Activated naive CD8-positive, alpha-beta T cell (primary cell): ENCODE measurements around the gene LRMDA.

Experiments used
- H3K27ac Mint-ChIP-seq: one replicate; pipeline ENCODE4 v1.8.0; 2021; ENCODE audit warnings: mixed read lengths
- H3K27me3 Mint-ChIP-seq: one replicate; pipeline ENCODE4 v1.8.0; 2021; ENCODE audit warnings: mixed read lengths
- H3K36me3 Mint-ChIP-seq: one replicate; pipeline ENCODE4 v1.8.0; 2021; ENCODE audit warnings: mixed read lengths
- H3K4me1 Mint-ChIP-seq: one replicate; pipeline ENCODE4 v1.8.0; 2021; ENCODE audit warnings: low read depth, mixed read lengths
- H3K4me3 Mint-ChIP-seq: one replicate; pipeline ENCODE4 v1.8.0; 2021; ENCODE audit warnings: mild to moderate bottlenecking, mixed read lengths
- H3K9me3 Mint-ChIP-seq: one replicate; pipeline ENCODE4 v1.8.0; 2021; ENCODE audit warnings: low read depth, mixed read lengths

The LRMDA gene

DNA sequence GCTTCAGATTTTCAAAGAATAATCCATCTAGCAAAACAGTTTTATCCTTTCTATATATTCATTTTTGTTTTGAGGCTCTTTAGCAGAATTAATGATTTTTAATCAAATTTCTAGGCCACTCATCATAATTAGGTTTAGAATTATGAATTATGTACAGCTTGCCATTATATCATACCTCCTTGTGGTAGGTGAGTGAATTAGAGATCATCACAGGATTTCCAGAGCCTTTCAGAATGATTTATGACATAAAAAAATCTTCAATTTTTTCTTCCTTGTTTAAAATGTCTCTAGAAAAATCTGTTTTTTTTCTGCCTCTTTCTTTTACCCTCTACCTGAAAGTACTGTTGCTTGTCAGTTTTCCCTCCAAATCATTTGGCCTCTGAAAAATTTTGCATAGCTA is 433.3 kb downstream of the LRMDA start:
- Mint-ChIP-seq H3K4me1 (no peaks in the 10 kb centered on the region), H3K9me3 (no peaks in the 10 kb centered on the region), H3K27ac (no peak overlapping the region), H3K27me3 (peaks cover 2% of the 10 kb centered on the region), H3K4me3 (no peak overlapping the region), H3K36me3 (no peaks in the 10 kb centered on the region)

GRCh38 chr10:75865413-75866299 is 434.2 kb downstream of the LRMDA start:
- no peak overlapping the region for H3K27ac Mint-ChIP-seq
- no peak overlapping the region for H3K4me3 Mint-ChIP-seq
- no peaks in the 10 kb centered on the region for H3K4me1 Mint-ChIP-seq
- H3K36me3 Mint-ChIP-seq = no peaks in the 10 kb centered on the region
- H3K27me3 Mint-ChIP-seq = peaks cover 2% of the 10 kb centered on the region
- no peaks in the 10 kb centered on the region for H3K9me3 Mint-ChIP-seq

- Mint-ChIP-seq H3K4me1 (no peaks in the 10 kb centered on the region), H3K9me3 (no peaks in the 10 kb centered on the region), H3K4me3 (no peak overlapping the region), H3K27me3 (peaks cover 2% of the 10 kb centered on the region), H3K36me3 (no peaks in the 10 kb centered on the region), H3K27ac (no peak overlapping the region)
Measured at GRCh38 chr10:75866300-75866625, 434.8 kb downstream of the LRMDA start.

DNA sequence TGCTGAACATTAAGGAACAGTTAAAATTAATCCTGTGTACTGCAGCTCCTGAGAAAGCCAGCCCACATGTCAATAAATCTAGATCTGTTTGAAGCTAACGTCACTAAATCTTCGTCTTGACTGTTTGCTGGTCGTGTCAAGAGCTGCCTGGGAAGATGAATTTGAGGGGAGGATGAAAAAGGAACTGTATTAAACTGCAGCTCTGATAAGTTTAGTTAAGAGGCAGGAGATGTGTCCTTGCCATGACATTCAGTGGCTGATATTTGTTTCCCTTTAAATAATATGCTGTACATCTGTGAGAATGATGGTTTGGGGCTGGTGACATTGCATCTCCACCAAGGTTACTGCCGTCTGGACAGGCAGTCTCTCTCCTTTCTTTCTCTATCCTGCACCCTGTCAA is 435.3 kb downstream of the LRMDA start:
- Mint-ChIP-seq H3K4me1 (no peaks in the 10 kb centered on the region), H3K36me3 (no peaks in the 10 kb centered on the region), H3K27me3 (peaks cover 2% of the 10 kb centered on the region), H3K9me3 (no peaks in the 10 kb centered on the region), H3K4me3 (no peak overlapping the region), H3K27ac (no peak overlapping the region)

DNA sequence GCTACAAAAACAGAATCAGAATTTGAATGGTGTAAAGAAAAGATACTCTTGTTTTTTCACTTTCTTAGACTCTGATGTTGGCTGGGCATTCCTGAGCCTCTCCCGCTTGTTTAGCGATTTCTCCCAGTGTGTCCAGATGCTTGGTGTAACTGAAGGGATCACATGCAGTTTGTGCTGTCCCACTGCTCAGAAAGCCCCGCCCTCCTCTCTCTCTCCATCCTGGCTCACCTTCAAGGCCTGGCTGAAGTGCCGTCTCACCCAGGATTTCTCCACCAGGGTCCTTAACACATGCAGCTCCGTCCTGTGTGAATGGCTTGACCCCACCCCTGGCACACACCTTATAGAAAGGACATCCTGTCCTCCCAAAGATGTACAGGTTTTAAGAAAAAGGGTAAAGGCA is 437.1 kb downstream of the LRMDA start:
- peaks cover 2% of the 10 kb centered on the region for H3K27me3 Mint-ChIP-seq
- no peak overlapping the region for H3K27ac Mint-ChIP-seq
- H3K4me3 Mint-ChIP-seq = no peak overlapping the region
- no peaks in the 10 kb centered on the region for H3K4me1 Mint-ChIP-seq
- no peaks in the 10 kb centered on the region for H3K36me3 Mint-ChIP-seq
- H3K9me3 Mint-ChIP-seq = no peaks in the 10 kb centered on the region

- Mint-ChIP-seq H3K36me3 (no peaks in the 10 kb centered on the region), H3K9me3 (no peaks in the 10 kb centered on the region), H3K27ac (no peak overlapping the region), H3K4me3 (no peak overlapping the region), H3K27me3 (peaks cover 2% of the 10 kb centered on the region), H3K4me1 (no peaks in the 10 kb centered on the region)
Measured at GRCh38 chr10:75870039-75870645, 438.7 kb downstream of the LRMDA start.

DNA sequence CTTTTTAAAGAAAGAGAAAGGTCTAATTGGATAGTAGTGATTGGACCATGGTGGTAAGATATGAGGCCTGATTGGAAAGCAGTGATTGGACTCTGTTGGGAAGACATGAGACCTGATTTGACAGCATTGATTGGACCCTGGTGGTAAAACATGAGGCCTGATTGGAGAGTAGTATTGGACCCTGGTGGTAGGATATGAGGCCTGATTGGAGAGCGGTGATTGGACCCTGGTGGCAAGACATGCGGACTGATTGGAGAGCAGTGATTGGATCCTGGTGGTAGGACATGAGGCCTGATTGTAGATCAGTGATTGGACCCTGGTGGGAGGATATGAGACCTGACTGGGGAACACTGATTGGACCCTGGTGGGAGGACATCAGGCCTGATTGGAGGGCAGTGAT is 444.3 kb downstream of the LRMDA start:
- H3K36me3 Mint-ChIP-seq = no peaks in the 10 kb centered on the region
- no peaks in the 10 kb centered on the region for H3K9me3 Mint-ChIP-seq
- no peak overlapping the region for H3K4me3 Mint-ChIP-seq

DNA sequence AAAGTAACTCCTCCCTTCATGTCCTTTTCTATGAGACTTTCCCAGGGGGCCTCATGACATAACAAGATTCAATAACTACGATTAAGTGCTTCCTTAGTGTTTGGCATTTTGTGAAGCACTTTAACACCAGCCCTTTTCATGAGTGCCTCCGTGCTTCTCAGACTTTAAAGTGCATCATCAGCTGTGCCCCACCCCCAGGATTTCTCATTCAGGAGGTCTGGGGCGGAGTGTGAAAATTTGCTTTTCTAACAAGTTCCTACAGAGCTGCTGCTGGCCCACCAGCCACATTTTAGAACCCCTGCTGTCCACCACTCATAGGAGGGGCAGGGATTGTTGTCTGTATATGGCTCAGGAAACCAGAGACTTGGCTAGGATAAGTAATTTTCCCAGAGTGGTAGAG is 445.3 kb downstream of the LRMDA start:
- Mint-ChIP-seq H3K4me1 (no peaks in the 10 kb centered on the region), H3K9me3 (no peaks in the 10 kb centered on the region), H3K27me3 (peaks cover 6% of the 10 kb centered on the region), H3K4me3 (no peak overlapping the region), H3K27ac (no peak overlapping the region), H3K36me3 (no peaks in the 10 kb centered on the region)

More for the DNA sequence above, 444.3 kb downstream of the LRMDA start:
- Mint-ChIP-seq H3K4me1 (no peaks in the 10 kb centered on the region), H3K27me3 (peaks cover 6% of the 10 kb centered on the region), H3K27ac (no peak overlapping the region)

GRCh38 chr10:75877877-75878276 is 446.5 kb downstream of the LRMDA start:
- no peaks in the 10 kb centered on the region for H3K4me1 Mint-ChIP-seq
- no peak overlapping the region for H3K27ac Mint-ChIP-seq
- peaks cover 6% of the 10 kb centered on the region for H3K27me3 Mint-ChIP-seq
- no peak overlapping the region for H3K4me3 Mint-ChIP-seq
- H3K9me3 Mint-ChIP-seq = no peaks in the 10 kb centered on the region
- H3K36me3 Mint-ChIP-seq = no peaks in the 10 kb centered on the region

DNA sequence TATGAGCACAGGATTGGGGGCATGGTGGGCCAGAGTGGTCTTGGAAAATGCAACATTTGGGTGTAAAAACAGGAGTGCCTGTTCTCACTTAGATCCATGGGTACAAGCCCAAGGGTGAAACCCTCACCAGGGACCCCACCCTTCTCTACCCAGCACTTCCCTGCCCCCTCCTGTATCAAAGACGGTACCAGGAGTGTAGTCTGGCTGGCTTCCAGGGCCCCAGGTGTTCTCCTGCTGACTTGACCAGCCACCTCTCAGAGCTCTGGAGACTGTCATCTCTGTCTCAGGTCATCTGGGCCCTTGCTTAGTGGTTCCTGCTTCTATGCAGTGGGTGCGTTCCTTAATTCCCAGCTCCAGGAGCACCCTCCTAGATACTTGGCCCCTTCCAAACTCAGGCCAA is 447.2 kb downstream of the LRMDA start:
- no peak overlapping the region for H3K27ac Mint-ChIP-seq
- peaks cover 6% of the 10 kb centered on the region for H3K27me3 Mint-ChIP-seq
- H3K4me3 Mint-ChIP-seq = no peak overlapping the region
- no peaks in the 10 kb centered on the region for H3K9me3 Mint-ChIP-seq
- no peaks in the 10 kb centered on the region for H3K4me1 Mint-ChIP-seq
- no peaks in the 10 kb centered on the region for H3K36me3 Mint-ChIP-seq

- Mint-ChIP-seq H3K9me3 (no peaks in the 10 kb centered on the region), H3K27ac (no peak overlapping the region), H3K4me1 (no peaks in the 10 kb centered on the region), H3K4me3 (no peak overlapping the region), H3K36me3 (no peaks in the 10 kb centered on the region), H3K27me3 (peaks cover 6% of the 10 kb centered on the region)
Measured at GRCh38 chr10:75880031-75880775, 448.8 kb downstream of the LRMDA start.

- H3K4me3 Mint-ChIP-seq = no peak overlapping the region
- no peaks in the 10 kb centered on the region for H3K9me3 Mint-ChIP-seq
- H3K27me3 Mint-ChIP-seq = peaks cover 6% of the 10 kb centered on the region
- H3K27ac Mint-ChIP-seq = no peak overlapping the region
- no peaks in the 10 kb centered on the region for H3K4me1 Mint-ChIP-seq
- no peaks in the 10 kb centered on the region for H3K36me3 Mint-ChIP-seq
Measured at GRCh38 chr10:75883081-75884072, 452.0 kb downstream of the LRMDA start.

DNA sequence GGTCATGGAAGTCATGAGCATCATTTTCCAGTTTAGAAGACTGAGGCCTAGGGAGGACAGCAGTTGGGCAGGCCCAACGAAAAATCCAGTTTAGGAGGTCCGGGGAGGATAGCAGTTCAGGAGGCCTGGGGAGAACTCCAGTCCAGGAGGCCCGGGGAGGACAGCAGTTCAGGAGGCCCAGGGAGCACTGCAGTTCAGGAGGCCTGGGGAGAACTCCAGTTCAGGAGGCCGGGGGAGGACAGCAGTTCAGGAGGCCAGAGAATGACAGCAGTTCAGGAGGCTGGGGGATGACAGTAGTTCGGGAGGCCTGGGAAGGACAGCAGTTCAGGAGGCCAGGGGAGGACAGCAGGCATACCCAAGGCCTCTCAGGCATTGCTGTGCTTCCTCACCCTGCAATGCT is 453.4 kb downstream of the LRMDA start:
- Mint-ChIP-seq H3K9me3 (no peaks in the 10 kb centered on the region), H3K36me3 (no peaks in the 10 kb centered on the region), H3K27me3 (no peaks in the 10 kb centered on the region), H3K4me1 (no peaks in the 10 kb centered on the region), H3K27ac (no peak overlapping the region), H3K4me3 (no peak overlapping the region)

- Mint-ChIP-seq H3K27ac (no peak overlapping the region), H3K9me3 (no peaks in the 10 kb centered on the region), H3K4me1 (no peaks in the 10 kb centered on the region), H3K27me3 (no peaks in the 10 kb centered on the region), H3K36me3 (no peaks in the 10 kb centered on the region), H3K4me3 (no peak overlapping the region)
Measured at GRCh38 chr10:75887369-75887768, 455.9 kb downstream of the LRMDA start.
